GM12801 (cell line): ENCODE data around the gene SH3RF3.

ENCODE experiments used
- TF ChIP-seq, protein P1 (sequence below): IDR thresholded peaks from one replicate; pipeline ENCODE4 v1.5.1; 2011; ENCODE audit warnings: control low read depth; ENCODE audit not compliant: insufficient read length; ENCODE audit errors: extremely low read depth

SH3RF3 gene

DNA sequence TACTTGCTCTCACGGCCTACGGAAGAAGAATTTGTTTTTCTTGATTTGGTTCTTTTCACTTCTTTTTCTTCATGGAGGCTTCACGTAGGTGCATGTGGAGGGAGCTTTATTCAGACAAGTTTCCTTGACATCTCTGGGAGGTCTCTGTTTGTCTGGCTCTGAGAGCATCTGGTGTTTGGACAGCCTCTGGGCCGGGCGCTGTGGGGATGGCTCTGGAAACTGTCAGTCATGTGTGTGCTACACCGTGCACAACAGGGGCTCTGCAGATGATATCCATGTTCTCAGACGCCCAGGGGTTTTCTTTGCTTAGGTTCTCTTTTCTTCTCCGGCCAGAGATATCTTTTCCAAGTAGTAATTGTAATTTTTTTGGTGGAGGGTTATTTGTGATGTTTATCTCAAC lies 130.7 kb downstream of the SH3RF3 start:
- TF ChIP-seq, protein P1, sequence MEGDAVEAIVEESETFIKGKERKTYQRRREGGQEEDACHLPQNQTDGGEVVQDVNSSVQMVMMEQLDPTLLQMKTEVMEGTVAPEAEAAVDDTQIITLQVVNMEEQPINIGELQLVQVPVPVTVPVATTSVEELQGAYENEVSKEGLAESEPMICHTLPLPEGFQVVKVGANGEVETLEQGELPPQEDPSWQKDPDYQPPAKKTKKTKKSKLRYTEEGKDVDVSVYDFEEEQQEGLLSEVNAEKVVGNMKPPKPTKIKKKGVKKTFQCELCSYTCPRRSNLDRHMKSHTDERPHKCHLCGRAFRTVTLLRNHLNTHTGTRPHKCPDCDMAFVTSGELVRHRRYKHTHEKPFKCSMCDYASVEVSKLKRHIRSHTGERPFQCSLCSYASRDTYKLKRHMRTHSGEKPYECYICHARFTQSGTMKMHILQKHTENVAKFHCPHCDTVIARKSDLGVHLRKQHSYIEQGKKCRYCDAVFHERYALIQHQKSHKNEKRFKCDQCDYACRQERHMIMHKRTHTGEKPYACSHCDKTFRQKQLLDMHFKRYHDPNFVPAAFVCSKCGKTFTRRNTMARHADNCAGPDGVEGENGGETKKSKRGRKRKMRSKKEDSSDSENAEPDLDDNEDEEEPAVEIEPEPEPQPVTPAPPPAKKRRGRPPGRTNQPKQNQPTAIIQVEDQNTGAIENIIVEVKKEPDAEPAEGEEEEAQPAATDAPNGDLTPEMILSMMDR, result no peak

DNA sequence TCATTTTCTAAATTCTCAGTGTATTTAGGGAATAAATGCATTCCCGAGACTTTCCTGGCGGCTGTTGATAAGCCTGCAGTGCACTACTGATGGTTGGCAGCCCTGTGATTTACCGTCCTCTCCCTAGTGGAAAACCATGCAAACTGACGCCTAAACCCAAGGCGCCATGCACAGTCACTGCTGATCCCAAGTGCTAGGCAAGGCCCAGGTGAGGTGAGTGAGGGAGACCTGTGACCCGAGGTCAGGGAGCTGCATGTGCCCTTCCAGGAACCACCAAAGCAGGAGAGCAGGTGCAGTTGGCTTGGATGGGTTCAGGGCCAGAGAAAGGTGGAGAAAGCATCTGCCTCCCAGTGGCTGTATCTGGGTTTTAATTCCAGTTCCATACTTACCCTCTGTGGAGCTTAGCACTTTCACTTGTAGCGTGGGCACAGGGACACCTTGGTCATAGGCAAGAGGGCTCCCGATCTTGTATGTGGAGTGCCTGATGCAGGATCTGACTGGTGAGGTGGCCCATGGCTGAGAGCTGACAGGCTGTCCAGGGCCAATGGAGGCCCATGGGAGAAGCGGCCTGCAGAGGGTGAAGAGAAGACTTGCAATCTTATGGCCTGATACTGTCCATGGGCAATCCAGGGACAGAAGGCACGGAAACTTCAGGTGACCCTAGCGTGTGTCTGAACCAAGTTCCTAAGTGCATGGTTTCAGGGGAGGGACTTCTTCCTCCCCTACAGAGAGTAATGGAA lies 131.3 kb downstream of the SH3RF3 start:
- TF ChIP-seq, protein P1, result no peak

DNA sequence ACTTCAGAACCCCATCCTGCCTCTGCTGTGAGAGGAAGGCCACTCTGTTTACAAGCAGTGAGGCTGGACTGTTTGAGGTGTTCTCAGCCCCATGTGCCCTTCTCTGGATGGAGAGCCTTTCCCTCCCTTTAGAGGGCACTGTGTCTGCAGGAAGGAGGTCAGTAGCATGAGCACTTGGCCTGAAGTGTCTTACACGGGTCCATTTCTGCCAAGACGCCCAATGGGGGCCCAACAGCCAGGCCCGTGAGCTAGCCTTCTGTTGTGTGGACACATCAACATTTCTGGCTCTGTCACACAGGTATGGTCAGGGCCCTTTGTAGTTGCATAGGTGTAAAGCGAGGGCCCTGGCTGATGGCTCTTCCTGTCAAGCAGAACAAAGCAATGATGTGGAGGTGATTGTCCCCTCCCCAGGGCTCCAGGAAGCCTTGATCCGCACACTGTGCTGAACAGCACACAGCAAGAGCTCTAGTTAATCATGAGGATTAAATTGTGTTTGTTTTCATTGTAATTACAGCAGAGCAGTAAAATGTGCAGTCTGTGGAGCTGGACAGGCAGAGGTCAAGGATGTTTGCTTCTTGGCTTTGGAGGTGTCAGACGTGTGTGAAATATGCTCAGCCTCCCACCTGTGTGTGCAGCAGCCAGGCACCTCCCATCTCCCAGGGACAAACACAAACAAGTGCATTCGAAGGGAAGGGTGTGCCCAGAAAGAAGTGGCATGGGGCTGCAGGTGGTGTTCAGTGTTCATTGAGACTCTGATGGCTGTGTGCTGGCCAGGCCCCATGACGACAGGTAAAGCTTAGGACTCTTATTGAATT lies 132.1 kb downstream of the SH3RF3 start:
- TF ChIP-seq, protein P1, result no peak

DNA sequence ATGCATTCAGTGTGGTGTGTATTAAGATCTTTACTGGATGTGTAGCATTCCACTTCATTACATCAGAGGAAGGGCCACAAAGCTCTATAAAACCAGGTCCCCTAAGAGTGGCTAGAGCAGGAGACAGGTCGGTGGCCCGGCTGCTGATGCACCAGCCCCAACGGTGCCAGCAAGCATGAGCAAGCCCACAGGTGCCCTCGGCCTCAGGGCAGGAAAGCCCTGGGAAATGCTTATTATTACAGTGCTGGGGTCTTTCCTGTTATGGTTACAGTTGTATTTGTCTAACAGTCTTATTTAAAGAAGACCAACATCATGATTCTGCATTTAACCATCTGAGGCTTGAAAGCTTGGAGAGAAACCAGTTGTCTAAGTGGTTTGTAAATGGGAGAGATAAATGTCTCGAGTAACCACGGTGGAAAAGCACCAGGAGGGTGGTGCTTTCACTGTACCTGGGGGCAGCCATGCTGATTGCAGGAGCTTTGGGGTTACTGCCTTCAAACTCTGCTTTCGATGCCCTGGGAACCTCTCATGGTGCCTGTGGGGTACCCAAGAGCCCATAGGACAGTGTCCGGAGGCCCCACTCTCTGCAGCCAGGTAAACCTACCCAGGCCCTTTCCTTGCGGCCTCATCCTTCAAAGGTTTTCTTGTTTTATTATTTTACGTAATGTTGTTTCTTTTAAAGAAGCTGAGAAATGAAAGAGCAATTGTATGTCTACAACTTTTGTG lies 133.1 kb downstream of the SH3RF3 start:
- TF ChIP-seq, protein P1, result no peak

DNA sequence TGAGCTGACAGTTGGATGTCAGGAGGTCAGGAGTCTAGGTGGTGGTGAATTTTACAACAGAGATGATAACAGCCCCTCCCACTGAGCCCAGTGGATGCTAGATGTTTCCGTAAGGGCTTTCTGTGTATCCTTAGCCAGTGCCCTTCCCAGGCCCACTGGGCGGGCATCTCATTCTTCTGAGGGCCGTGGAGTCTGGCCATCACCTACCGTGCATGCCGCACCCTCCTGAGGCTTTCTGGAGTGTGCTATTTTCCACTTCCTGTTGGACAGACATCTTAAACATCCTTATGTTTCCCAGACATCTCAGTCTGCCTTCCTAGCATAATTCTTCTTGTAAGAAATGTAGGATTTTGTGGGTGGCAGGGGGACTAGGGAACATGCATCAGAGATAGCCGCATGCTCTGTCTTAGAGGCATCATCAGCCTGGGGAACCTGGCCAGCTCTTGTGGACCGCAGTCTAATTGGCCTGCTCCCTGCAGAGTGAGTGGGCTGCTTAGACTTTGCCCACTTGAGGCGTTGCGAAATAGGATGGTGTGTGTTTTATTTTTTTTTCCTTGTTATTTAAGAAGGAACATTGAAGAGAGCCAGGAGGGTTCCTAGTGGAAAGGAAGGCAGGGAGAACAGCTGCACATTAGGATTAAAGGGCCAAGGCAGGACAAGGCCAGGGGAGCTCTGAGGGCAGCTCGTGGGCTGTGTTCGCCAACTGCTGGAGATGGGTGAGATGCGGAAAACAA lies 135.8 kb downstream of the SH3RF3 start:
- TF ChIP-seq, protein P1, result no peak

DNA sequence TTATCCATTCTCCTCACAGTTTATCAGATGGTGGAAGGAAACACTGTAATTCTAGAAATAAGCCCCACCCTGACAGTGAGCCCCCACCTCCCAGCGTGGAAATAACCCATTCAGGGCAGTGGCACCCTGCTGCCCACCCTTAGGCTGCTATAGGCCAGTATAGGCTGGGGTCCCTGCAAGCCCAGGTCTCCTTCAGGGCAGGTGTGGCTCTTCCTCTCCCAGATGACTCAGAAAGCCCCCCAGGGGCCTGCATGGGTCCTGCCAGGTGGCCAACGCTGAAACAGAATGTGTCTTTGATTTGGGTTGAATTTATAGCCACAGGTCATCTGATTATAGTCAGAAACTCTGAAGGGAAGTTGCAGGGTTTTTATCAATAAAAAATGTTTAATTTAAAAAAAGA lies 136.4 kb downstream of the SH3RF3 start:
- TF ChIP-seq, protein P1, result no peak
